ENCODE results near the gene PTP4A2. TPM values are rescaled to one million over a fixed set of nuclear protein-coding genes. Genes with fewer than 3 reads are reported as not detected.

The PTP4A2 gene
- total and polyA plus RNA-seq, 2 donors from 2014 or later, result 130 to 236 TPM

DNA sequence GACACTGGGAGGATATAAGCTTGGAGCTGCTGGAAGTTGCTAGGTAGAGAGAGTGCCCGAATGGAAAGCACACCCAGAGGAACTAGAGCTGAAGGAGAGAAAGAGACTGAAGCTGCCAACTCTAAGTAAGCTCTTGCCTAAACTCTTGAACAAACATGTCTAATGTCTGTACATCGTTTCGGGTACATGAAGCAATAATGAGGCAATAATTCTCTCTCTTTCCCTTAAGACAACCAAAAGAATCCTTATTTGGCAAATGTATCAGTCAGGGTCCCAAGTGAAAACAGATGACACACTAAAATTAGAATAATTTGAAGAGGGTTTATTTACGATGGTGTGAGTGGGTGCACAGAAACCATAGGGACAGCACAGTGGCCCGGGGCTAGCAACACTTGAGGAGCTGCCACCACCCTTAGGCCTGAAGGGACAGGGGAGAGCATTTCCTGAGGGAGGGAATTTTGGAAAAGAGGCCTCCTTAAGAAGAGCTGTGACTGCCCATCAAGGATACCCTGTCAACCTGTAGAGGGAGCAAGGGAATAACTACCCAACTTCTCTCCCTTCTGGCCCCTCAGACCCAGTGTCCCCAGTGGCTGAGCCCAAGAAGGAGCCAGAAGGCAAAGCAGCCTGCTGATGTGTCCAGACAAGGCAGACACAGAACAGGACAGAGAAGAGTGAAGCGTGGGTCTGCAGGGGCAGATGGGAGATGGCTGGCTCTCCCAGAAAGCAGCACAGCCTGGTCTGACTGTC, 39.4 kb upstream of the PTP4A2 start:
- peak in 2 of 5 donors; percentile 14 to 25 for DNase-seq
- Histone ChIP-seq H3K27ac (ENCODE audit: low read depth in 2 of 2, low read length in 2 of 2) (no peak overlapping the region), H3K27me3 (ENCODE audit: control insufficient read depth, insufficient read depth, low read length) (no peaks in the 10 kb centered on the region), H3K4me1 (ENCODE audit: control insufficient read depth in 2 of 3, insufficient read depth in 2 of 3, low read depth in 1 of 3, low read length in 3 of 3) (peaks cover 0 to 2% (median 2%) of the 10 kb centered on the region in 3 donors), H3K9me3 (ENCODE audit: control insufficient read depth in 2 of 3, insufficient read depth in 1 of 3, low read length in 3 of 3) (no peaks in the 10 kb centered on the region), H3K9ac (ENCODE audit: low read length in 3 of 3) (no peak overlapping the region), H3K4me3 (ENCODE audit: low read length in 3 of 3) (no peak overlapping the region), H3K36me3 (ENCODE audit: control insufficient read depth in 2 of 3, insufficient read depth in 3 of 3, low read length in 3 of 3) (no peaks in the 10 kb centered on the region)
- TF ChIP-seq, protein P1, sequence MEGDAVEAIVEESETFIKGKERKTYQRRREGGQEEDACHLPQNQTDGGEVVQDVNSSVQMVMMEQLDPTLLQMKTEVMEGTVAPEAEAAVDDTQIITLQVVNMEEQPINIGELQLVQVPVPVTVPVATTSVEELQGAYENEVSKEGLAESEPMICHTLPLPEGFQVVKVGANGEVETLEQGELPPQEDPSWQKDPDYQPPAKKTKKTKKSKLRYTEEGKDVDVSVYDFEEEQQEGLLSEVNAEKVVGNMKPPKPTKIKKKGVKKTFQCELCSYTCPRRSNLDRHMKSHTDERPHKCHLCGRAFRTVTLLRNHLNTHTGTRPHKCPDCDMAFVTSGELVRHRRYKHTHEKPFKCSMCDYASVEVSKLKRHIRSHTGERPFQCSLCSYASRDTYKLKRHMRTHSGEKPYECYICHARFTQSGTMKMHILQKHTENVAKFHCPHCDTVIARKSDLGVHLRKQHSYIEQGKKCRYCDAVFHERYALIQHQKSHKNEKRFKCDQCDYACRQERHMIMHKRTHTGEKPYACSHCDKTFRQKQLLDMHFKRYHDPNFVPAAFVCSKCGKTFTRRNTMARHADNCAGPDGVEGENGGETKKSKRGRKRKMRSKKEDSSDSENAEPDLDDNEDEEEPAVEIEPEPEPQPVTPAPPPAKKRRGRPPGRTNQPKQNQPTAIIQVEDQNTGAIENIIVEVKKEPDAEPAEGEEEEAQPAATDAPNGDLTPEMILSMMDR (IDR thresholded peaks at IDR 0.05; ENCODE audit: borderline replicate concordance, extremely low read depth, insufficient read depth), result no peak
- intact Hi-C loops (cut with DNase I), result no loop called here
- FAIRE-seq, result no peak

DNA sequence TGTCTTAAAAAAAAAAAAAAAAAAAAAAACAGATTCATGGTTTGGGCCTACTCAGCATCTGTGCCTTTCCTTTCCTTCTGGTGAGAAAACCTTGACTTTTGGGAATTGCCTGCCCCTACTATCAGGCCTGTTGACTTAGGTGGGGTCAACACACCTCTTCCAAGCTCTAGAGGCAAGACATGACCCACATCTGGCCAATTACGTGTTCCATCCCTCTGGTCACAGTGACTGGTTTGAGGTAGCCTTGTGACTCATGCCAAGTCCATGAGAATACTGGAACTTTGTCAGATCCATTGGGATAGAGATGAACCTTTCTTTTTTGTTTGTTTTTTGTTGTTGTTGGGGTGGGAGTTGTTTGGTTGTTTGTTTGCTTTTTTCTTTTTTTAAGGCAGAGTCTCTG, 38.2 kb upstream of the PTP4A2 start:
- H3K9ac ChIP-seq (ENCODE audit: low read length in 3 of 3), result no peak overlapping the region
- intact Hi-C loops (cut with DNase I), result no loop called here
- TF ChIP-seq, protein P1 (IDR thresholded peaks at IDR 0.05; ENCODE audit: borderline replicate concordance, extremely low read depth, insufficient read depth), result no peak
- no peak overlapping the region for H3K4me3 ChIP-seq (ENCODE audit: low read length in 3 of 3)
- H3K9me3 ChIP-seq (ENCODE audit: control insufficient read depth in 2 of 3, insufficient read depth in 1 of 3, low read length in 3 of 3), result no peaks in the 10 kb centered on the region
- H3K4me1 ChIP-seq (ENCODE audit: control insufficient read depth in 2 of 3, insufficient read depth in 2 of 3, low read depth in 1 of 3, low read length in 3 of 3), result no peaks in the 10 kb centered on the region
- FAIRE-seq, result no peak
- H3K36me3 ChIP-seq (ENCODE audit: control insufficient read depth in 2 of 3, insufficient read depth in 3 of 3, low read length in 3 of 3), result no peaks in the 10 kb centered on the region
- H3K27me3 ChIP-seq (ENCODE audit: control insufficient read depth, insufficient read depth, low read length), result no peaks in the 10 kb centered on the region
- no peak for DNase-seq
- H3K27ac ChIP-seq (ENCODE audit: low read depth in 2 of 2, low read length in 2 of 2), result no peak overlapping the region

DNA sequence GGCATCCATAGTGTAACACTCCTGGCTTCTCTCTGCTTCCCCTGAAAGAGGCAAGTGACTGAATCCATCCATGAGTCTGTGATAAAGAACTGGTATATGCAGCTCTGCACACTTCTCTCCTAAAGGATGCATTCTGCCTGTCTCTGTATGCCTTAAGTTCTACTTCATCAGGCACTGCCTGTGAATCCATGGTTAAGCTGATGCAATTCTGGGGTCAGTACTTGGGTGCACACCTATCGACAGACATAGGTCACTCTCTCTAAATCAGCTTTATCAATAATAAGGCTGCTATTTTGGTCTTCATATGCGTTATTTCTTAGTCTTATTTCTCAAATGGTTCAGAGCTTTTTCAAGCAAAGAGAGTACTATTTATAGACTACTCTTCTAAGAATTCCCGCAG, 32.7 kb upstream of the PTP4A2 start:
- Histone ChIP-seq H3K4me3 (ENCODE audit: low read length in 3 of 3) (no peak overlapping the region), H3K27ac (ENCODE audit: low read depth in 2 of 2, low read length in 2 of 2) (no peak overlapping the region), H3K9me3 (ENCODE audit: control insufficient read depth in 2 of 3, insufficient read depth in 1 of 3, low read length in 3 of 3) (no peaks in the 10 kb centered on the region), H3K4me1 (ENCODE audit: control insufficient read depth in 2 of 3, insufficient read depth in 2 of 3, low read depth in 1 of 3, low read length in 3 of 3) (no peaks in the 10 kb centered on the region), H3K9ac (ENCODE audit: low read length in 3 of 3) (no peak overlapping the region), H3K27me3 (ENCODE audit: control insufficient read depth, insufficient read depth, low read length) (no peaks in the 10 kb centered on the region), H3K36me3 (ENCODE audit: control insufficient read depth in 2 of 3, insufficient read depth in 3 of 3, low read length in 3 of 3) (no peaks in the 10 kb centered on the region)
- DNase-seq (no peak), FAIRE-seq (no peak)
- intact Hi-C loops (cut with DNase I), result no loop called here
- TF ChIP-seq, protein P1 (IDR thresholded peaks at IDR 0.05; ENCODE audit: borderline replicate concordance, extremely low read depth, insufficient read depth), result no peak

Measured in kidney (tissue), 14 donors.